ENCODE data around the gene CILP.
A peak's percentile ranks its signal among the peaks of the same experiment; 100 is the strongest.
"Not testable (repeated sequence)": the region's sequence is repeated elsewhere in the genome, so short reads cannot be mapped to it uniquely, and the experiment has no call there.

CILP gene, protein sequence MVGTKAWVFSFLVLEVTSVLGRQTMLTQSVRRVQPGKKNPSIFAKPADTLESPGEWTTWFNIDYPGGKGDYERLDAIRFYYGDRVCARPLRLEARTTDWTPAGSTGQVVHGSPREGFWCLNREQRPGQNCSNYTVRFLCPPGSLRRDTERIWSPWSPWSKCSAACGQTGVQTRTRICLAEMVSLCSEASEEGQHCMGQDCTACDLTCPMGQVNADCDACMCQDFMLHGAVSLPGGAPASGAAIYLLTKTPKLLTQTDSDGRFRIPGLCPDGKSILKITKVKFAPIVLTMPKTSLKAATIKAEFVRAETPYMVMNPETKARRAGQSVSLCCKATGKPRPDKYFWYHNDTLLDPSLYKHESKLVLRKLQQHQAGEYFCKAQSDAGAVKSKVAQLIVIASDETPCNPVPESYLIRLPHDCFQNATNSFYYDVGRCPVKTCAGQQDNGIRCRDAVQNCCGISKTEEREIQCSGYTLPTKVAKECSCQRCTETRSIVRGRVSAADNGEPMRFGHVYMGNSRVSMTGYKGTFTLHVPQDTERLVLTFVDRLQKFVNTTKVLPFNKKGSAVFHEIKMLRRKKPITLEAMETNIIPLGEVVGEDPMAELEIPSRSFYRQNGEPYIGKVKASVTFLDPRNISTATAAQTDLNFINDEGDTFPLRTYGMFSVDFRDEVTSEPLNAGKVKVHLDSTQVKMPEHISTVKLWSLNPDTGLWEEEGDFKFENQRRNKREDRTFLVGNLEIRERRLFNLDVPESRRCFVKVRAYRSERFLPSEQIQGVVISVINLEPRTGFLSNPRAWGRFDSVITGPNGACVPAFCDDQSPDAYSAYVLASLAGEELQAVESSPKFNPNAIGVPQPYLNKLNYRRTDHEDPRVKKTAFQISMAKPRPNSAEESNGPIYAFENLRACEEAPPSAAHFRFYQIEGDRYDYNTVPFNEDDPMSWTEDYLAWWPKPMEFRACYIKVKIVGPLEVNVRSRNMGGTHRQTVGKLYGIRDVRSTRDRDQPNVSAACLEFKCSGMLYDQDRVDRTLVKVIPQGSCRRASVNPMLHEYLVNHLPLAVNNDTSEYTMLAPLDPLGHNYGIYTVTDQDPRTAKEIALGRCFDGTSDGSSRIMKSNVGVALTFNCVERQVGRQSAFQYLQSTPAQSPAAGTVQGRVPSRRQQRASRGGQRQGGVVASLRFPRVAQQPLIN

DNA sequence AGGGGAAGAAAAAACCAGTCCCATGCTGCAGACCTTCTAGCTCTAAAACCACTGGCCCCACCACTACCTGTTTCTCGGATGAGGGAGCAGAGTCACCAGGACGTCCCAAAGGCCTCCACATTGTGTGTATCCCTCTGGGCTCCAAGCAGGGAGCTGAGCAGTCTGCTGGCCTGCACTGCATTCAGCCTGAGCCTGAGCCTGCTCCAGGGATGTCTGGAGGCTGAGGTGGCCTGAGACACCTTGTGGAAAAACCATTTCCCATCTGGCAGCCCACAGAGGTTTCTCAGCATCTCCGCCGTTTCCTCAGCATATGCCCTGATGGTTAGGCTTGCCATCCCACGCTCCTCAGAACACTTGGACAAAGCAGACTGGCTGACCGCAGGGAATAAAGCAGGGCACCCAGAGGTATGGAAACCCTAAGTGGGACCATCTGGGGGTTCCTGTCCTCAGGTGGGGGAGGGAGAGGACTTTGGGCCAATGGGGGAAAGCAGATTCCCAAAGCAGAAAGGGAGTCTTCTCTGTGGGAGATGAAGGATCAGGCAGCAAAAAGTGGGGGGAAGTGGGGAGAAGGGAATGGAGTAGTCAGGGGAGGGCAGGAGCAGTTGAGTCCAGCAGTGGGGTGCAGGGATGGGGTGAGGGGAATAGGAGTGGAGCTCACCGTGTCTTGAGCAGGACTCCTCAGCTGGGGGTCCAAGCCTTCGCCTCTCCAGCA, at the start of gene CILP:
Gene CILP, minus strand, starts transcription at position 704 of the 712 bp plus-strand sequence. CDS start 1,718 bp downstream, outside the sequence.
- no peak for DNase-seq

- no peak for DNase-seq
Observed at GRCh38 chr15:65260968-65261367, 49.7 kb upstream of the CILP start.

GRCh38 chr15:65259367-65259797, 48.1 kb upstream of the CILP start:
- no peak for DNase-seq

- DNase-seq: peak; percentile 47
Observed at GRCh38 chr15:65258375-65259262, 47.3 kb upstream of the CILP start.

DNA sequence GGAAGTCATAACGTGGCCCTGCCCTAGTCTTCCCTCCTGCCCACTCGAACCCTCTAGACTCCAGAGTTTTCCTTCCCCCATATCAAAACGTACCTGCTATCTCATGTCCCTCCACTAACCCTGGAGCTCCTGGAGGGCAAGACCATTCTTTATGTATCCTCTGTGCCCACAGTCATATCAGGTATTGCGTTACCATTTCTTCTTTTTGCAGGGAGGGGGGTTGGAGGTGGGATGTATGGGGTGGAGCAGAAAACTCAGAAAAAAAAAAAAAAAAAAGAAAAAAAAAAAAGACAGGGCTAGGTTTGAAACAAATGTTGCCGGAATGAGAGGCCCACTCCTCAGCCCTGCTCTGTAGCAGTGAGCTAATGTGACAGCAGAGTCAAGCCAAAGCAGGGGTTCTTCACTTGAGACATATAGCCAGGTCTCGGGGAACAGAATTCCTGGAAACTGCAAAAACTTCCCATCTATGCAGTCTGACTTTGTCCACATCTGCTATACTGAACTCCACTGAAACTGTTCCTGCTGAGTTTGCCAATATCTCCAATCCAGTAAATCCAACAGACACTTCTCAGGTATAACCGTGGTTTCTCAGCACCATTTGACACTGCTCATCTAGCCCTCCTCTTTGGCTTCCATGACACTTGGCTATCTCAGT, 44.3 kb upstream of the CILP start:
- no peak for DNase-seq

GRCh38 chr15:65254758-65255157, 43.5 kb upstream of the CILP start:
- no peak for DNase-seq

DNA sequence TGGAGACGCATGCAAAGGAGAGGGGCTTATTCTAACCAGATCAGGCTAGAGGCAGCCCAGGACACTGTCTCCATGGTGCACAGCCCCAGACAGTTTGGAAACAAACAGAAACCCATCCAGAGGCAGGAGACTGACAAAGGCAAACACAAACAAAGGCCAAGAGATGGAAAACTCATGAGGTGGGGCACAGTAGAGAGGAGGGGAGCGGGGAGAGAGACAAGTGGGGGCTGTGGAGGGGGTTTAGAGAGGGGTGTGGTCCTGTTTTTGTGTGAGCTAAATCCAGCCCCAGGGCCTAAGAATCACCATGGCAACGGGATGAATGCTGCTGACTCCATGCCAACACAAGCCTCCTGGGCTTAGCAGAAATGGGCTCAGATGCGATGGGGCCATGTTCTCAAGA, 43.1 kb upstream of the CILP start:
- no peak for DNase-seq

DNA sequence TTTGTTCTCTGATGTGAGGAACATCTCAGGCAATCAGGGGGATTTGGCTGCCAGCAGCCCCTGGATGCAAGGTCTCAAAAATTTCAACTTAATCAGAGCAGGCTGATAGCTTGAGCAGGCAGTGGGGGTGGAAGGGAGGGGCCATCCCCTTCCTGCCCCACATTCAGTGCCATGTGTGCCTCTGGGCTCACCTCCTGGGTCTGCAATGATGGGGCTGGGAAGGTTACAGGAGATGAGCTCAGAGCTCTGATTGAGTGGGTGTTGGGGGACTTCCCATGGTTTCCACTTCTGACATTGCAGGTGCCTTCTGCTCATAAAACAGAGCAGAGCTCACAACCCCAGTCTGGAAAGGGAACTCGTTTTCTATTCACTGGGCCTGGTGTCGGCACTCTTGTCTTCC, 38.4 kb upstream of the CILP start:
- no peak for DNase-seq

DNA sequence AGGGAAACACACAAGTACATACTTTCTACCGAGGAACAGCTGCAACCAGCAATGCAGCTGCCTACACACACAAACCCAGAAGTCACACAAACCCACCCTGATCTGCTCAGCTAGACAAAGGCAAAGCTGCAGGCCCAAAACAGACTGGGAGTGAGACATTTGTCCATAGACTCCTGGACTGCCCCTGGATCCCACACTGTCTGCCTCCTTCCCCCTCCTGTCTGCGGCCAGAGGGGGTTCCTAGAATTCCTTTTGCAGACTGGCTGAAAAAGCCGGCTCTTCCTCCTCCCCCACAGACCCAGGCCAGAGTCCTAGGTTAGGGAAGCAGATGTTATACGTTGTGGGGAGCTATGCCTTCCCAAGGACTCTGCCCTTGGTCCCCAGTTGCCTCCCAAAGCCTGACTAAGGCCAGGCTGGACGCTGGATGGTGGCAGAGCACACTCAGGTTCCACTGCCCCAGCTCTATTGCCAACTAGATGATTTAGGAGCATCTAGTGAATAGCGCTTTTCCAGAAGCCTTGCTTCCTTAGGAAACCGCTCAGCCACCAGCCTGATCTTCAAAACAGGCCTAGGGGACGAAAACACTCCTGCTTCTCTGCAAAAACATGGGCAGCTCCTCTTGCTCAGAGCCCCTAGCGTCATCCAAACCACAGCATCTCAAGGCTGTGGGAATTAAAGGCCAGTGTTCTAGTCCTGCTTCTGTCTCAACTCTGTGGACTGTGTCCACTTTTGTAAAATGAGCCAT, 37.4 kb upstream of the CILP start:
- DNase-seq: peak; percentile 42

GRCh38 chr15:65246939-65247338, 35.7 kb upstream of the CILP start:
- no peak for DNase-seq

DNA sequence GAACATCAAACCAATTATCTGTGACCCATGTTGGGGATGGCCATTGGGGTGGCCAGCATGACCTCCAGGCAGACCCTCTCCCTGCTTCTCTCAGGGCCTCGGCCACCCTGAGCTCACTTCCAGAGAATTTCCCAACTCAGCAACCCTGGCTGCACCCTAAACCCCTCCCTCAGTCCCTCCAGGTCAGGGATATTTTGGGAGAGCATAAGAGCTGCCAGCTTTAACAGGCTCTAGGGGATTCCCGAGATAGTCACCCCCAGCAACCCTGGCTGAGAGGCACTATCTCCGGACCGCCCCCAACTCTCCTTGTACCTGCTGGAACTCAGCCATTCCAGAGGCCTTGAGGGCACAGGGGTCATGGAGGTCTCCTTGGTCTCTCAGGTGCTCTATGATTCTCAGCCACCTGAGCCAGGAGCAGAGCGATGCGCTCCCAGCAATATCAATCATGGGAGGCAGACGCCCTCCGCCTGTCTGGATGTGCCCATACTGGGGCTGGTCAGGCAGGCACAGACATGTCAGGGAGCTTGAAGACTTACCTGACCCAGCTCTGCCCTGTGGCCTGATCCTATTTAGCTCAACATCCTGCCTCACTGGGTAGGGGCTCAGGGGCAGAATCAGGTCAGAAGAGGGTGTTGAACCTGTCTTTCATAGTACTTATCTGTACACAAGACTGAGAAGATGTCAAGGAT, 34.9 kb upstream of the CILP start:
- DNase-seq: no peak

DNA sequence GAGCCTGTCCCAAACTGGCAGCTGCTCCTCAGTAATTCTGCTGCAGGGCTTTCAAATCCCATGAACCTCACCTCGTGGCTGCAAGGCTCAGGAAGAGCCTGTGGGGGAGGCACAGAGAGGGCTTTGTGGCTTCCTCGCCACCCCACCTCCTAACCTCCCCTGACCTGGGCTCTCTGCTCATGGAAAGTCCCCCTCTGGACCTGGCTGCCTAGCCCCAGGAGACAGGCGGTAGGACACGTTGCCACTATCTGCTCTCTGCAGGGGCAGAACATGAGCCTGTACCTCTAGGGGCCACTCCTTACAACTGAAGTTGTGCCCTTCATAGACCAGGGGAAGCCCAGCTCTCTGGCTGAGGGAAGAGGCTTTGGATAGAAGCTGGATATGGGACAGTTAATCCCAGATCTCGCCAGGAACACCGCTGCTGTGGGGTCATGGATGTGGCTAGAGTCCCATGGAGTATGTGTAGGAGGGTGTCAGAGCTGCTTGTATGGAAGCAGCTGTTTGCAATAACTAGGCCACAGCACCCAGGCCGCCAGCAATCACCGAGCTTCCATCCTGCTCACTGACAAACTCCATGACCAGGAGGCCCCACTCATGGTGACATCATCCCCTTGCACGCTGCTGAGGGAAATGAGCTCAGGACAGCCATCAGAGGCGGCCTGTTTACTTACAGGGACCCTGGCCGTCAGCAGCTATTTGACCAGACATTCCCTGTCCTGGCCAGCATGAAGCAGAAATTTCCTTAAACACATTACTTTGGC, 34.0 kb upstream of the CILP start:
- DNase-seq: peak; percentile 54

DNA sequence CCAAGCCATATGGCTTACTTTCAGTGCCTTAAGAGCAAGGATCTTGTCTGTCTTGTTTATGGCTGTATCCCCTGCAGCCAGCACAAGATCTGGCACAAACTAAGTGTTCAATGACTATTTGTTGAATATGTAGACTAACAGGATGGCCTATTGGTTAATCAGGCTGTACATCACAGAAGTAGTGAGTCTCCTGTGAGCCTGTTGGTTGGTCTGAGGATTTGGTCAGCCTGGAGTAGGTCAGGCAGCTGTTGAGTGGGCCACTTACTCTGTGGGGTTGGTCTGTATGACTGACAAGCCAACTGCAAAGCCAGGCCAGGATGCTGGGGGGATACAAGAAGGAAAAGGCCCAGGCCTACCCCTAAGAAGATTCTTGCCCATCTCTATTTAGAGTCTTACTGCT, 33.4 kb upstream of the CILP start:
- DNase-seq: no peak

DNA sequence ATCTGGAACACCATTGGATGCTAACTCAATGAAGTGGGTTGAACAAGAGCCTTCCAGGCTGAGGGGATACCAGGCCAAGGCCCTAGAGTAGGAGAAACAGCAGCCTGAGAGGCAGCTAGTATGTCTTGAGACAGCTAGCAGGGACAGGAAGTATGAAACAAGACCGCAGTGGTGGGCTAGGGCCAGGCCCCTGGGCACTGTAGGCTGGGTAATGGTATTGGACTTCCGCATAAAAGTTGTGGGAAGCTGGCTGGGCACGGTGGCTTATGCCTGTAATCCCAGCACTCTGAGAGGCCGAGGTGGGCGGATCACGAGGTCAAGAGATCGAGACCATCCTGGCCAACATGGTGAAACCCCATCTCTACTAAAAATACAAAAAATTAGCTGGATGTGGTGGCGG, 25.2 kb upstream of the CILP start:
- DNase-seq: not testable (repeated sequence)

- DNase-seq: no peak
Observed at GRCh38 chr15:65233696-65234095, 22.4 kb upstream of the CILP start.

- no peak for DNase-seq
Observed at GRCh38 chr15:65232520-65232919, 21.2 kb upstream of the CILP start.

GRCh38 chr15:65231306-65231705, 20.0 kb upstream of the CILP start:
- no peak for DNase-seq

GRCh38 chr15:65226901-65227300, 15.6 kb upstream of the CILP start:
- DNase-seq: not testable (repeated sequence)

GRCh38 chr15:65226221-65226620, 14.9 kb upstream of the CILP start:
- no peak for DNase-seq

Measured in fibroblast of skin of right quadriceps (primary cell).